Measurements from ENCODE around the gene CDH4. TPM values are rescaled to one million over a fixed set of nuclear protein-coding genes. Genes with fewer than 3 reads are reported as not detected.

The CDH4 gene
- total RNA-seq, 1 donor from 2014 or later = 2.9 TPM

DNA sequence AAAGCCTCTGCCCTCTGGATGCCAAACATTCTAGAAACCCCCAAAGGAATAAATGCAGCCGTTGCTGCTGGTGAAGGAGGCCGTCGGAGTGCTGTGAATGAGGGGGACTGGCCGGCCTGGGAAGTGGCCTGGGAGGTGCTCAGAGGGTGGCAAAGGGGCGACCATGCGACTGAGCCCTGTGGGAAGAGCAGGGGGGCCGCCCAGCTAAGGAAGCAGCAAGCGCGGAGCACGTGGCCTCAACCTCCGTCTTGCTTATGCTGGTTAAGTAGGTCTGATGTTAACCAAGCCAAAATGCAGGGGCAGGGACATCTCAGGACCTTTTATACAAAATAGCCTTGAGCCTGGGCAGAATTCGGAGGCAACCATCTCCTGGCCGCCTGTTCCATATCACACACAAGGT lies 432.1 kb downstream of the CDH4 start:
- Histone ChIP-seq H3K36me3 (no peaks in the 10 kb centered on the region), H2AFZ (replicated peaks) (no peak overlapping the region), H3F3A (ENCODE audit: low read depth) (no peaks in the 10 kb centered on the region), H3K27me3 (peaks cover 28% of the 10 kb centered on the region), H3K4me1 (peaks cover 12% of the 10 kb centered on the region), H3K4me2 (no peak overlapping the region), H4K20me1 (ENCODE audit: low read depth) (no peaks in the 10 kb centered on the region), H3K27ac (no peak overlapping the region), H3K4me3 (no peak overlapping the region), H3K9me3 (ENCODE audit: low read depth) (no peaks in the 10 kb centered on the region), H3K79me2 (ENCODE audit: low read depth) (no peaks in the 10 kb centered on the region), H3K9ac (no peak overlapping the region)
- H3K27me3 Mint-ChIP-seq (ENCODE audit: insufficient read depth, low read depth) = peaks cover 4% of the 10 kb centered on the region
- H3K27ac Mint-ChIP-seq = no peak overlapping the region
- no peak for TF ChIP-seq EZH2phosphoT487 (IDR thresholded peaks at IDR 0.05)
- no peak for TF ChIP-seq CTCF (IDR thresholded peaks at IDR 0.05)
- TF ChIP-seq EZH2 (IDR thresholded peaks at IDR 0.05) = no peak
- H3K4me1 Mint-ChIP-seq = peaks cover 45% of the 10 kb centered on the region
- H3K9me3 Mint-ChIP-seq = no peaks in the 10 kb centered on the region
- no peak overlapping the region for H3K4me3 Mint-ChIP-seq
- no peak for DNase-seq (ENCODE audit: low spot score)
- H3K36me3 Mint-ChIP-seq = no peaks in the 10 kb centered on the region

DNA sequence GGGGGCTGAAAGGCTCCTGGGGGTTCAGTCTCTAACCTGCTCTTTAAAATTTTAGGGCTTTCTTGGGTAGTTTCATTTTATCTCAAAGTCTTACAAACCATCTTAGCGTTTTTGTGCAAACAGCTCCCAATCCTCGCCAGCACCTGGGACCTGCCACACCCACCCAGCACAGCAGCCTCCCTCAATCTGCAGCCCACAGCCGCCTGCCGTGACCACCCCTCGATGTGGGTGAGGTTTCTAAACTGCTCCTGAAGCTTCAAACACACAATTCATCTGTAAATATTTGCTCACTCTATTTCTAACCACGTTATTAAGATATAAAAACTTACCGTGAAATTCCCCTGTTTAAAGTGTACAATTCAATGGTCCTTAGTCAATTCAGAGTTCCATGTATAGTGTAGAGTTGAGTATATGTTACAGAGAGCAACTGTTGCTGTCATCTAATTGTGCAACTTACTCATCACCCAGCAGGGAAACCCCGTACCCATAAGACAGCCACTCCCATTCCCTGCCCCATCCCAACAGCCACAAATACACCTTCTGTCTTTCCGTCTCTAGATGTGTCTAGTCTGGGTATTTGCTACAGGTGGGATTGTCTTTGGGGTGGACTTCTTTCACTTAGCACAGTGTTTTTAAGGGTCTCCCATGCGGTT lies 432.6 kb downstream of the CDH4 start:
- Mint-ChIP-seq H3K4me1 (peaks cover 45% of the 10 kb centered on the region), H3K27me3 (ENCODE audit: insufficient read depth, low read depth) (peaks cover 6% of the 10 kb centered on the region), H3K4me3 (peak overlapping the region; percentile 33), H3K27ac (peak overlapping the region; percentile 67), H3K9me3 (no peaks in the 10 kb centered on the region), H3K36me3 (no peaks in the 10 kb centered on the region)
- H3K4me1 ChIP-seq = peaks cover 12% of the 10 kb centered on the region
- TF ChIP-seq EZH2phosphoT487 (IDR thresholded peaks at IDR 0.05) = no peak
- H3K9ac ChIP-seq = no peak overlapping the region
- no peak overlapping the region for H3K4me3 ChIP-seq
- no peaks in the 10 kb centered on the region for H3F3A ChIP-seq (ENCODE audit: low read depth)
- no peak overlapping the region for H3K4me2 ChIP-seq
- no peaks in the 10 kb centered on the region for H4K20me1 ChIP-seq (ENCODE audit: low read depth)
- no peaks in the 10 kb centered on the region for H3K9me3 ChIP-seq (ENCODE audit: low read depth)
- no peaks in the 10 kb centered on the region for H3K36me3 ChIP-seq
- no peak for DNase-seq (ENCODE audit: low spot score)
- H3K27ac ChIP-seq = no peak overlapping the region
- H3K27me3 ChIP-seq = peaks cover 28% of the 10 kb centered on the region
- H3K79me2 ChIP-seq (ENCODE audit: low read depth) = no peaks in the 10 kb centered on the region
- no peak overlapping the region for H2AFZ ChIP-seq (replicated peaks)

DNA sequence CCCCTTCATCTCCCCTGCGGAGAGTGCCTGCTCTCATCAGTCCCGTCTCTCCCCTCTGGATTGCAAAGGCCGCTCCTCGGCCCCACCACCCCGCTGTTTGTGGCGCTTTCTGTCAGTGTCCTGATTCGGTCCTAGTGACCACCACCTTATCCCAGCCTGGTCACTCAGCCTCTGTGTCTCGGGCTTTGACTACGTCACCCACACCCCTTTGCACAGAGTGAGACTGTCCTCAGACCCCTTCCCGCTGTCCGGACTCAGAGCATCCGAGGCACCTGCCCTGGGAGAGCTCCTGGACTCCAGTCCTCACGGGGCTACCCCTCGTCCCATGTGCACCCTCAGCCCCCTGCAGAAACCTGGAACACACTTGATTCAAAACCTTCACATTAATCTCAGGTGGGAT lies 433.4 kb downstream of the CDH4 start:
- peaks cover 9% of the 10 kb centered on the region for H3K27me3 Mint-ChIP-seq (ENCODE audit: insufficient read depth, low read depth)
- Histone ChIP-seq H3K27me3 (peaks cover 28% of the 10 kb centered on the region), H3K9ac (no peak overlapping the region), H3F3A (ENCODE audit: low read depth) (no peaks in the 10 kb centered on the region), H3K9me3 (ENCODE audit: low read depth) (no peaks in the 10 kb centered on the region), H3K36me3 (no peaks in the 10 kb centered on the region), H3K79me2 (ENCODE audit: low read depth) (no peaks in the 10 kb centered on the region), H3K4me3 (no peak overlapping the region), H3K27ac (no peak overlapping the region), H4K20me1 (ENCODE audit: low read depth) (no peaks in the 10 kb centered on the region), H3K4me2 (no peak overlapping the region), H2AFZ (replicated peaks) (no peak overlapping the region), H3K4me1 (peaks cover 12% of the 10 kb centered on the region)
- no peaks in the 10 kb centered on the region for H3K9me3 Mint-ChIP-seq
- peaks cover 41% of the 10 kb centered on the region for H3K4me1 Mint-ChIP-seq
- TF ChIP-seq CTCF (IDR thresholded peaks at IDR 0.05) (no peak), EZH2phosphoT487 (IDR thresholded peaks at IDR 0.05) (no peak), EZH2 (IDR thresholded peaks at IDR 0.05) (no peak)
- H3K36me3 Mint-ChIP-seq = no peaks in the 10 kb centered on the region
- no peak for DNase-seq (ENCODE audit: low spot score)
- H3K27ac Mint-ChIP-seq = peak overlapping the region; percentile 21
- no peak overlapping the region for H3K4me3 Mint-ChIP-seq

Measured in neural progenitor cell (in vitro differentiated cells).